Upper lobe of right lung (tissue), 1 donor: ENCODE results near the gene NELL2. TPM values are rescaled to one million over a fixed set of nuclear protein-coding genes. Genes with fewer than 3 reads are reported as not detected.
A peak's percentile ranks its signal among the peaks of the same experiment; 100 is the strongest.

Source experiments
- ATAC-seq: fragments of 200-7000 bp; cut with Tn5 transposase; one replicate; pipeline ENCODE4 v1.9.1; 2020; ENCODE audit warnings: mild to moderate bottlenecking, moderate library complexity
- DNase-seq: peaks from one replicate; pipeline ENCODE4 v3.0.0-alpha.2; 2020
- H3K27ac ChIP-seq: fragments of 200-600 bp; one replicate; pipeline ENCODE4 v1.8.0; 2022
- H3K27me3 ChIP-seq: fragments of 200-600 bp; one replicate; pipeline ENCODE4 v1.8.0; 2022; ENCODE audit warnings: mild to moderate bottlenecking
- H3K36me3 ChIP-seq: fragments of 200-600 bp; one replicate; pipeline ENCODE4 v1.8.0; 2022
- H3K4me1 ChIP-seq: fragments of 200-600 bp; one replicate; pipeline ENCODE4 v1.8.0; 2022
- H3K4me3 ChIP-seq: fragments of 200-600 bp; one replicate; pipeline ENCODE4 v1.8.0; 2022; ENCODE audit warnings: mild to moderate bottlenecking
- H3K9me3 ChIP-seq: fragments of 200-600 bp; one replicate; pipeline ENCODE4 v1.8.0; 2022
- CTCF ChIP-seq: fragments of 200-600 bp; IDR thresholded peaks from one replicate; pipeline ENCODE4 v1.8.0; 2022; ENCODE audit warnings: antibody characterized with exemption
- intact Hi-C: fragments of 100-400 bp; cut with DNase I; formaldehyde crosslinking; loops from one replicate; pipeline ENCODE4 v1.11.0; 2022
- total RNA-seq: library from RNA; stranded (reverse); fragmentation: NEBNext Ultra II Directional; extraction: Animal tissue kit (Norgen Biotek cat#: 25700); gene quantifications from one replicate; pipeline ENCODE4 v1.2.1, GENCODE V29; 2021
- donor health status: DM: no; HTN: yes; CAD: no; lungs with severe emphysema.

The NELL2 gene
- total RNA-seq, 1 donor from 2014 or later = 1.6 TPM

GRCh38 chr12:44532940-44533339, 343.2 kb downstream of the NELL2 start:
- Histone ChIP-seq H3K27me3 (no peaks in the 10 kb centered on the region), H3K4me1 (no peaks in the 10 kb centered on the region), H3K4me3 (no peak overlapping the region), H3K27ac (no peak overlapping the region), H3K36me3 (no peaks in the 10 kb centered on the region), H3K9me3 (no peaks in the 10 kb centered on the region)
- TF ChIP-seq CTCF = no peak
- ATAC-seq (peak; percentile 44), DNase-seq (no peak)
- intact Hi-C loops = no loop called here

- no peaks in the 10 kb centered on the region for H3K4me1 ChIP-seq
- intact Hi-C loops = no loop called here
- H3K27ac ChIP-seq = no peak overlapping the region
- H3K27me3 ChIP-seq = no peaks in the 10 kb centered on the region
- H3K4me3 ChIP-seq = no peak overlapping the region
- ATAC-seq = no peak
- no peak for TF ChIP-seq CTCF
- H3K9me3 ChIP-seq = no peaks in the 10 kb centered on the region
- no peaks in the 10 kb centered on the region for H3K36me3 ChIP-seq
- no peak for DNase-seq
Measured at GRCh38 chr12:44531320-44531971, 344.7 kb downstream of the NELL2 start.

- DNase-seq = no peak
- TF ChIP-seq CTCF = no peak
- Histone ChIP-seq H3K27me3 (no peaks in the 10 kb centered on the region), H3K4me3 (no peak overlapping the region), H3K9me3 (no peaks in the 10 kb centered on the region), H3K36me3 (no peaks in the 10 kb centered on the region), H3K27ac (no peak overlapping the region), H3K4me1 (no peaks in the 10 kb centered on the region)
- intact Hi-C loops = no loop called here
- ATAC-seq = peak; percentile 54
Measured at GRCh38 chr12:44526655-44527182, 349.4 kb downstream of the NELL2 start.

GRCh38 chr12:44525806-44526654, 350.1 kb downstream of the NELL2 start:
- Histone ChIP-seq H3K4me1 (no peaks in the 10 kb centered on the region), H3K4me3 (no peak overlapping the region), H3K36me3 (no peaks in the 10 kb centered on the region), H3K27ac (no peak overlapping the region), H3K9me3 (no peaks in the 10 kb centered on the region), H3K27me3 (no peaks in the 10 kb centered on the region)
- DNase-seq (no peak), ATAC-seq (peak; percentile 96)
- intact Hi-C loops = no loop called here
- TF ChIP-seq CTCF = no peak

GRCh38 chr12:44523828-44524227, 352.3 kb downstream of the NELL2 start:
- H3K27ac ChIP-seq = no peak overlapping the region
- TF ChIP-seq CTCF = no peak
- no peak overlapping the region for H3K4me3 ChIP-seq
- H3K27me3 ChIP-seq = no peaks in the 10 kb centered on the region
- H3K4me1 ChIP-seq = no peaks in the 10 kb centered on the region
- intact Hi-C loops = no loop called here
- ATAC-seq (no peak), DNase-seq (no peak)
- H3K9me3 ChIP-seq = no peaks in the 10 kb centered on the region
- no peaks in the 10 kb centered on the region for H3K36me3 ChIP-seq
